22Rv1 (cell line): ENCODE measurements around the gene ADGRG6.

Source experiments
- H3K27ac ChIP-seq: fragments of 450-650 bp; 2 replicates; pipeline ENCODE4 v1.5.1; 2017
- ZFX ChIP-seq: fragments of 450-650 bp; IDR thresholded peaks from 2 replicates; pipeline ENCODE4 v1.6.1; 2017; ENCODE audit warnings: antibody characterized with exemption, borderline replicate concordance
- TF ChIP-seq, protein P1 (sequence below): fragments of 450-650 bp; IDR thresholded peaks from 2 replicates; pipeline ENCODE4 v1.5.1; 2017; ENCODE audit warnings: mild to moderate bottlenecking

ADGRG6 gene

DNA sequence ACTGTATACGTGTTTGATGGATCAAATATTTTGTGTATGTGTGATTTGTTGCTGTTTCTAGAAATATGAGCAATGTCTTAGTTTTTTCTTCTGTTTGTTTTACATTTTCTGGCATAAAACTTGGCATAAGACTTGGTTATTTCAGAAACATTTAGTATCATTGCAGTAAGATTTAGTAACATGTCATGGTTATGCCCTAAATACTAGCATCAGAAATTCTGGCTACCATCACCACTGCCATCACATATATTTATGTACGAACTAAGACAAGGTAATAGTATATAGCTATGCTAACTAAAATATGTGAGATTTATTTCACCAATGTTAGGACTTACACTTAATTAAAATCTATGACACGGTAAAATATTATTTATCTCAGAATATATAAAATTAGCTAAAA lies 10.3 kb upstream of the ADGRG6 start:
- TF ChIP-seq, protein P1, sequence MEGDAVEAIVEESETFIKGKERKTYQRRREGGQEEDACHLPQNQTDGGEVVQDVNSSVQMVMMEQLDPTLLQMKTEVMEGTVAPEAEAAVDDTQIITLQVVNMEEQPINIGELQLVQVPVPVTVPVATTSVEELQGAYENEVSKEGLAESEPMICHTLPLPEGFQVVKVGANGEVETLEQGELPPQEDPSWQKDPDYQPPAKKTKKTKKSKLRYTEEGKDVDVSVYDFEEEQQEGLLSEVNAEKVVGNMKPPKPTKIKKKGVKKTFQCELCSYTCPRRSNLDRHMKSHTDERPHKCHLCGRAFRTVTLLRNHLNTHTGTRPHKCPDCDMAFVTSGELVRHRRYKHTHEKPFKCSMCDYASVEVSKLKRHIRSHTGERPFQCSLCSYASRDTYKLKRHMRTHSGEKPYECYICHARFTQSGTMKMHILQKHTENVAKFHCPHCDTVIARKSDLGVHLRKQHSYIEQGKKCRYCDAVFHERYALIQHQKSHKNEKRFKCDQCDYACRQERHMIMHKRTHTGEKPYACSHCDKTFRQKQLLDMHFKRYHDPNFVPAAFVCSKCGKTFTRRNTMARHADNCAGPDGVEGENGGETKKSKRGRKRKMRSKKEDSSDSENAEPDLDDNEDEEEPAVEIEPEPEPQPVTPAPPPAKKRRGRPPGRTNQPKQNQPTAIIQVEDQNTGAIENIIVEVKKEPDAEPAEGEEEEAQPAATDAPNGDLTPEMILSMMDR, result no peak
- no peak for TF ChIP-seq ZFX
- H3K27ac ChIP-seq, result no peak overlapping the region

DNA sequence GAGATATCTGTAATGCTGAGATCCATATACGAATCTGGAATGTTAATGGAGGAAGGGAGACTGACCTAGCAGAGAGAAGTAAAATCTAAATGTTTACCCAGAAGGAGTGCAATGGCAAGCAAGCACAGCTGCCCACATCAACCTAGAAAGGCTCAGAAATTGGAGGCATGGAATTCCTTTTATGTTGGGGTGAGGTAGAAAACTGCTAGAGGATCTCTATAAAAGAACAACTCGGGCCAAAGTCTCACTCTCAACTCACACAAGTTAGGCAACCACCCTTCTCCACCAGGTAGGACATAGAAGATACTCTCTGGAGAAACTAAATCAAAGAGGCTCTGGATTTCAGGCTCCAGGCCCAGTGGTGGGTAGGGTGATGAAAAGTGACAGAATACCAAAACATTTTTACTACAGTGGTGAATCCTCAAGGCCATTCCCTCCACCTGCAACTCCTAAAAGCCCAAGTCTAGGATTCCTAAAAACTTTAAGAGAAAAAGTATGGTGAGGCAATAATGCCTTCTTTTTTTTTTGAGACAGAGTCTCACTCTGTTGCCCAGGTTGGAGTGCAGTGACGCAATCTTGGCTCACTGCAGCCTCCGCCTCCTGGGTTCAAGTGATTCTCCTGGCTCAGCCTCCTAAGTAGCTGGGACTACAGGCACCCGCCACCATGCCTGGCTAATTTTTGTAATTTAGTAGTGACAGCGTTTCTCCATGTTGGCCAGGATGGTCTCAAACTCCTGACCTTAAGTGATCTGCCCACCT lies 9.5 kb upstream of the ADGRG6 start:
- TF ChIP-seq, protein P1, result no peak
- TF ChIP-seq ZFX, result no peak
- H3K27ac ChIP-seq, result no peak overlapping the region

DNA sequence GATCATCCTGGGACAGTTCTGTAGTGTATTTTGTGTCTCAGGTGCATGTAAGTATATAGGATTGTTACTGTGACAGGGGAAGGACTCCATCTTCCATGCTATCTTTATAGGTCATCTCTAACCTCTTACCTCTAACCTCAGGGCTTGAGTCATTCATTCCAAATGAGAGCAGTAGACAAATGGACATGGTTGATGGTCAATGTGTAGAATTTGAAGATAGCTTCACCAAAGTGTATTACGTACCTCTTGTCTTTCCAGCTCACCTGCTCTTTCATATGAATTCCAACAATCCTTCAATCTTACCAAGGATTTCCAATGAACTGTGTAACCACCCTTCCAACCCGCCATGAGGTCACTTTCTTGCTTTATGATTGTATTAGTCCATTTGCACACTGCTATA lies 8.7 kb upstream of the ADGRG6 start:
- H3K27ac ChIP-seq, result no peak overlapping the region
- TF ChIP-seq, protein P1, result no peak
- no peak for TF ChIP-seq ZFX

DNA sequence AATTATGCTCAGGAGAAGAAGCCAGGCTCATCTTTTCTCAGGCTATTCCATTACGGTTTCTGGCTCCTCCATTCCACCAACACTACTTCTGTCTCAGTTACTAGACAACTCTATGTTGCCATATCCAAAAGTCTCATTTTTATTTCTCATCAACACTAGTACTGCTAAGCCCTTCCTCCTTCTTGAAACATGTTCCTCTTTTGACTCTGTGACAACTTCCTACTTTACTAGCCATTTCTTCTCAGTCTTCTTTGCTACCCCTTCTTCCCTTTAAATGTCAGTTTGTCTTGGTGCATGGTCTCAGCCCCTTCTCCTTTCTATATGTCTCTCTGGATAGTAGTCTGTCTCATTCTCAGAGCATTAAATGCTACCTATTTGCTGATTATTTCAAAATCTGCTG lies 7.1 kb upstream of the ADGRG6 start:
- TF ChIP-seq, protein P1, result no peak
- TF ChIP-seq ZFX, result no peak
- H3K27ac ChIP-seq, result no peak overlapping the region

DNA sequence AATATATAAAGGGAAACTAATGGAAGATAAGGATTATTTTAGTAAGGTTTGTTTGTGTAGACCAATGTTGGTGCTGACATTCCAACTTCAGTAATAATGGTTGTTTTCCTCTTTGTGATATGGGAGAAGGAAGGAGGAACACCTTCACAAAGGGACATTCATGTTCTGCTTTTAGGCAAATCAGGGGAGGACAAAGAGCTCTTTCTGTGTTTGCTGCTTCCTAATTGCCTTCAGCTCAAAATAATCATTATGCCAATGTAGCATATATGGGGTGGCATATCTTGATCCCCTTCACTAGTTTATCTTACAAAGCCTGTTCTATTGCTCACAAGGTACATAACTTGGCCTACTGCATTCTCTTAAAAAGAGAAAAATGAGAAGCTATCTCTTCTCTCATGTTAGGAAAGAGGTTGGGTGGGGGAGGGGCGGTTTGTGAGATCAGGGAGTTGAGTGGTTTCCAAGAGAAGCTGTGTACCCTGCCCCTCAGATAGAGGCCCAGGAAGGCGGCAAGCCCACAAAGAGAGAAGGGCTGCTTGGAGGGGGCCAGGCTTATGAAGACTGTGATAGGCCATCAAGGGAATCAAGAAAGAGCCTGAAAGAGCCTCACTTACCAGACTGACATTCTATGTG lies 4.7 kb upstream of the ADGRG6 start:
- H3K27ac ChIP-seq, result no peak overlapping the region
- TF ChIP-seq, protein P1, result no peak
- TF ChIP-seq ZFX, result no peak

GRCh38 chr6:142297605-142297995 lies 4.2 kb upstream of the ADGRG6 start:
- TF ChIP-seq, protein P1, result no peak
- TF ChIP-seq ZFX, result no peak
- H3K27ac ChIP-seq, result no peak overlapping the region
